GM18505 (cell line): ENCODE measurements around the gene DMRTB1.

Experiments
- ATAC-seq: cut with Tn5 transposase; IDR thresholded peaks from one replicate; pipeline ENCODE4 v1.9.1; 2021; ENCODE audit not compliant: unreplicated experiment
- POLR2A ChIP-seq: IDR thresholded peaks from 4 replicates; pipeline ENCODE4 v1.6.1; 2011; ENCODE audit warnings: borderline replicate concordance; ENCODE audit not compliant: insufficient read depth, insufficient read length; ENCODE audit errors: extremely low read depth

Gene DMRTB1

GRCh38 chr1:53498555-53499131 is 39.4 kb downstream of the DMRTB1 start:
- TF ChIP-seq POLR2A = no peak
- ATAC-seq = no peak

- TF ChIP-seq POLR2A = no peak
- ATAC-seq = no peak
These were observed 40.3 kb downstream of the DMRTB1 start for GRCh38 chr1:53499257-53500203.

GRCh38 chr1:53500204-53501064 is 41.2 kb downstream of the DMRTB1 start:
- ATAC-seq = no peak
- TF ChIP-seq POLR2A = no peak

GRCh38 chr1:53501065-53502005 is 42.1 kb downstream of the DMRTB1 start:
- no peak for ATAC-seq
- TF ChIP-seq POLR2A = no peak

GRCh38 chr1:53502641-53503432 is 43.6 kb downstream of the DMRTB1 start:
- no peak for TF ChIP-seq POLR2A
- ATAC-seq = no peak

- TF ChIP-seq POLR2A = no peak
- ATAC-seq = no peak
These were observed 44.4 kb downstream of the DMRTB1 start for GRCh38 chr1:53503433-53504217.

- no peak for ATAC-seq
- no peak for TF ChIP-seq POLR2A
These were observed 45.7 kb downstream of the DMRTB1 start for GRCh38 chr1:53504901-53505300.

GRCh38 chr1:53505401-53505800 is 46.2 kb downstream of the DMRTB1 start:
- no peak for ATAC-seq

GRCh38 chr1:53505891-53506290 is 46.7 kb downstream of the DMRTB1 start:
- no peak for ATAC-seq
- TF ChIP-seq POLR2A = no peak

More at GRCh38 chr1:53505401-53505800, 46.2 kb downstream of the DMRTB1 start:
- TF ChIP-seq POLR2A = no peak

- no peak for TF ChIP-seq POLR2A
- ATAC-seq = no peak
These were observed 47.3 kb downstream of the DMRTB1 start for GRCh38 chr1:53506355-53507050.

GRCh38 chr1:53507116-53507820 is 48.1 kb downstream of the DMRTB1 start:
- no peak for TF ChIP-seq POLR2A
- ATAC-seq = no peak
